ENCODE data around the gene KRT71. TPM values are rescaled to one million over a fixed set of nuclear protein-coding genes. Genes with fewer than 3 reads are reported as not detected.

KRT71 gene
- total RNA-seq, 1 donor from 2014 or later = not detected

- Mint-ChIP-seq H3K4me3 (no peak within 1 kb of the TSS), H3K9me3 (no peaks in the 10 kb centered on the region), H3K4me1 (peaks cover 6% of the 10 kb centered on the region), H3K36me3 (no peaks in the 10 kb centered on the region), H3K27ac (no peak within 1 kb of the TSS), H3K27me3 (ENCODE audit: insufficient read depth, low read depth) (peaks cover 11% of the 10 kb centered on the region)
- H3K9me3 ChIP-seq (ENCODE audit: low read depth) = no peaks in the 10 kb centered on the region
- H3K4me1 ChIP-seq = no peaks in the 10 kb centered on the region
- no peak within 1 kb of the TSS for H3K27ac ChIP-seq
- no peaks in the 10 kb centered on the region for H3F3A ChIP-seq (ENCODE audit: low read depth)
- DNase-seq (ENCODE audit: low spot score) = no peak
- H3K79me2 ChIP-seq (ENCODE audit: low read depth) = no peaks in the 10 kb centered on the region
- no peak for TF ChIP-seq CTCF (IDR thresholded peaks at IDR 0.05)
- TF ChIP-seq EZH2 (IDR thresholded peaks at IDR 0.05) = no peak
- no peak for TF ChIP-seq EZH2phosphoT487 (IDR thresholded peaks at IDR 0.05)
- H2AFZ ChIP-seq (replicated peaks) = no peak within 1 kb of the TSS
- no peaks in the 10 kb centered on the region for H3K27me3 ChIP-seq
- no peak within 1 kb of the TSS for H3K4me3 ChIP-seq
- no peak within 1 kb of the TSS for H3K4me2 ChIP-seq
- H3K9ac ChIP-seq = no peak within 1 kb of the TSS
- H4K20me1 ChIP-seq (ENCODE audit: low read depth) = no peaks in the 10 kb centered on the region
- H3K36me3 ChIP-seq = no peaks in the 10 kb centered on the region
Measured at GRCh38 chr12:52519826-52520662, 32.9 kb downstream of the KRT71 start, which contains the start of gene KRT5. Gene KRT5 (minus strand): TSS chr12:52520394. CDS start chr12:52520296, 98 bp downstream.

- H3K4me3 Mint-ChIP-seq = no peak overlapping the region
- Histone ChIP-seq H4K20me1 (ENCODE audit: low read depth) (no peaks in the 10 kb centered on the region), H3K4me2 (no peak overlapping the region), H3K4me1 (no peaks in the 10 kb centered on the region), H3K9ac (no peak overlapping the region), H3K27me3 (no peaks in the 10 kb centered on the region), H3K4me3 (no peak overlapping the region), H3K27ac (no peak overlapping the region), H3K36me3 (no peaks in the 10 kb centered on the region), H3F3A (ENCODE audit: low read depth) (no peaks in the 10 kb centered on the region), H3K79me2 (ENCODE audit: low read depth) (no peaks in the 10 kb centered on the region), H2AFZ (replicated peaks) (no peak overlapping the region), H3K9me3 (ENCODE audit: low read depth) (no peaks in the 10 kb centered on the region)
- H3K36me3 Mint-ChIP-seq = no peaks in the 10 kb centered on the region
- TF ChIP-seq EZH2phosphoT487 (IDR thresholded peaks at IDR 0.05) (no peak), EZH2 (IDR thresholded peaks at IDR 0.05) (no peak), CTCF (IDR thresholded peaks at IDR 0.05) (no peak)
- H3K27me3 Mint-ChIP-seq (ENCODE audit: insufficient read depth, low read depth) = peaks cover 12% of the 10 kb centered on the region
- no peaks in the 10 kb centered on the region for H3K9me3 Mint-ChIP-seq
- H3K27ac Mint-ChIP-seq = no peak overlapping the region
- H3K4me1 Mint-ChIP-seq = no peaks in the 10 kb centered on the region
- no peak for DNase-seq (ENCODE audit: low spot score)
Measured at GRCh38 chr12:52519387-52519703, 33.6 kb downstream of the KRT71 start.

- H3K9me3 ChIP-seq (ENCODE audit: low read depth) = no peaks in the 10 kb centered on the region
- H3K27me3 Mint-ChIP-seq (ENCODE audit: insufficient read depth, low read depth) = peaks cover 12% of the 10 kb centered on the region
- no peaks in the 10 kb centered on the region for H3F3A ChIP-seq (ENCODE audit: low read depth)
- no peak overlapping the region for H3K4me3 ChIP-seq
- H3K27ac Mint-ChIP-seq = no peak overlapping the region
- no peaks in the 10 kb centered on the region for H3K4me1 ChIP-seq
- no peak overlapping the region for H3K9ac ChIP-seq
- no peaks in the 10 kb centered on the region for H3K36me3 Mint-ChIP-seq
- H3K79me2 ChIP-seq (ENCODE audit: low read depth) = no peaks in the 10 kb centered on the region
- no peaks in the 10 kb centered on the region for H3K27me3 ChIP-seq
- no peak for DNase-seq (ENCODE audit: low spot score)
- H4K20me1 ChIP-seq (ENCODE audit: low read depth) = no peaks in the 10 kb centered on the region
- no peak overlapping the region for H3K4me2 ChIP-seq
- no peaks in the 10 kb centered on the region for H3K9me3 Mint-ChIP-seq
- H3K4me1 Mint-ChIP-seq = no peaks in the 10 kb centered on the region
- no peak for TF ChIP-seq EZH2 (IDR thresholded peaks at IDR 0.05)
- no peak for TF ChIP-seq CTCF (IDR thresholded peaks at IDR 0.05)
- no peak overlapping the region for H3K27ac ChIP-seq
- H3K4me3 Mint-ChIP-seq = no peak overlapping the region
- H3K36me3 ChIP-seq = no peaks in the 10 kb centered on the region
- no peak overlapping the region for H2AFZ ChIP-seq (replicated peaks)
Measured at GRCh38 chr12:52518574-52519386, 34.2 kb downstream of the KRT71 start.

All from neural progenitor cell (in vitro differentiated cells).